ENCODE measurements around the gene LANCL2. TPM values are rescaled to one million over a fixed set of nuclear protein-coding genes. Genes with fewer than 3 reads are reported as not detected.

The LANCL2 gene
- total and polyA plus RNA-seq, 2 of the 4 experiments (the other 2 are of a cell fraction) = 11.7 to 17.9 TPM

- H3K9me3 ChIP-seq (ENCODE audit: control insufficient read depth, insufficient read depth, low read length) = no peaks in the 10 kb centered on the region
- no peak overlapping the region for H3K14ac ChIP-seq (replicated peaks; ENCODE audit: low read depth, low read length)
- no peak overlapping the region for H4K91ac ChIP-seq (ENCODE audit: insufficient read depth, low read depth, low read length)
- TF ChIP-seq CEBPB (IDR thresholded peaks at IDR 0.05; ENCODE audit: low read depth, low read length) (no peak), CHD1 (IDR thresholded peaks at IDR 0.05; ENCODE audit: low read depth, low read length) (no peak), FOS (IDR thresholded peaks at IDR 0.05; ENCODE audit: low read depth, low read length) (no peak), BHLHE40 (IDR thresholded peaks at IDR 0.05; ENCODE audit: low read depth, low read length) (no peak)
- no peak overlapping the region for H3K4ac ChIP-seq (ENCODE audit: low read depth, low read length)
- H3K27ac ChIP-seq (ENCODE audit: insufficient read depth, low read length) = no peak overlapping the region
- no peak overlapping the region for H3K18ac ChIP-seq (ENCODE audit: low read depth, low read length)
- intact Hi-C loops (cut with micrococcal nuclease) (no loop called here), dilution Hi-C loops (cut with HindIII; ENCODE audit: low sequenced_read_pairs, unreplicated experiment) (no loop called here), in situ Hi-C loops (cut with MboI; ENCODE audit: low sequenced_read_pairs) (no loop called here)
- H2AK5ac ChIP-seq (ENCODE audit: low read depth, low read length) = no peak overlapping the region
- no peak overlapping the region for H3K4me2 ChIP-seq (ENCODE audit: low read depth, low read length)
- H3K4me3 ChIP-seq (ENCODE audit: insufficient read depth, low read depth, low read length) = no peak overlapping the region
- no peaks in the 10 kb centered on the region; a peak in 1 of 4 replicates for H3K79me1 ChIP-seq (ENCODE audit: low read depth in 1 of 2, low read length in 2 of 2)
- H4K5ac ChIP-seq (ENCODE audit: low read depth, low read length) = no peak overlapping the region
- no peak overlapping the region for H3K56ac ChIP-seq (ENCODE audit: extremely low read depth, insufficient read depth, low read length)
- H2BK20ac ChIP-seq (ENCODE audit: low read depth, low read length) = no peak overlapping the region
- H4K8ac ChIP-seq (ENCODE audit: low read depth in 2 of 2, low read length in 2 of 2) = no peak overlapping the region
- no peaks in the 10 kb centered on the region for H3K27me3 ChIP-seq (ENCODE audit: control insufficient read depth, insufficient read depth, low read length)
- no peaks in the 10 kb centered on the region for H3K4me1 ChIP-seq (ENCODE audit: control insufficient read depth, insufficient read depth, low read length)
- H2BK15ac ChIP-seq (ENCODE audit: low read depth, low read length) = no peak overlapping the region
- no peak overlapping the region for H3K9ac ChIP-seq (ENCODE audit: low read depth, low read length)
- no peak overlapping the region for H3K23ac ChIP-seq (ENCODE audit: low read depth, low read length)
- no peaks in the 10 kb centered on the region for H4K20me1 ChIP-seq (ENCODE audit: insufficient read depth, low read length)
- no peak overlapping the region for H2BK120ac ChIP-seq (ENCODE audit: low read depth, low read length)
- ChIA-PET CTCF (interaction anchor here (0.5 kb wide), 1 partner anchor 12 kb away, joined by 4 read pairs; no protein-coding TSS in a partner anchor), POLR2A (ENCODE audit: unreplicated experiment) (no interaction called here)
- ATAC-seq (ENCODE audit: low read depth) = no peak
- no peak overlapping the region for H2AFZ ChIP-seq (replicated peaks; ENCODE audit: low read length, poor library complexity)
- no peaks in the 10 kb centered on the region for H3K36me3 ChIP-seq (ENCODE audit: control insufficient read depth, insufficient read depth, low read length)
- no peaks in the 10 kb centered on the region for H3K9me1 ChIP-seq (ENCODE audit: insufficient read depth, low read length)
- H2AK9ac ChIP-seq (replicated peaks; ENCODE audit: low read depth, low read length, poor library complexity) = no peak overlapping the region
- no CpG with 5 or more reads among the region's 1 CpG for WGBS, 2 experiments (ENCODE audit: extremely low coverage in 2 of 2, insufficient read length in 1 of 2)
- no peak overlapping the region for H2BK5ac ChIP-seq (ENCODE audit: low read depth, low read length, poor library complexity, severe bottlenecking)
- no TSS peak for BruUV-seq (replicated peaks)
- no peak for DNase-seq
Observed at GRCh38 chr7:55457801-55458200, 92.7 kb downstream of the LANCL2 start.

Data from IMR-90 (cell line).